Natural killer cell (primary cell): Measurements from ENCODE around the gene KPTN. TPM values are rescaled to one million over a fixed set of nuclear protein-coding genes. Genes with fewer than 3 reads are reported as not detected.

Experiments
- ATAC-seq, 3 donors: fragments of 150-1000 bp in 2 of 3; fragments of 200-7000 bp in 1 of 3; cut with Tn5 transposase; 1 replicate in 1 of 3; 2 replicates in 2 of 3; pipeline ENCODE4 v1.10.0; 2021; ENCODE audit warnings: mild to moderate bottlenecking in 2 of 3, moderate library complexity in 2 of 3
- DNase-seq, 2 donors: peaks; one replicate each; pipeline versions ENCODE4 v3.0.0 to v3.0.0-alpha.2; 2013 to 2021; ENCODE audit warnings: mixed read lengths in 1 of 2
- H3K27ac ChIP-seq: one replicate; pipeline ENCODE4 v1.5.1; 2013; ENCODE audit warnings: mild to moderate bottlenecking, low read length
- H3K27me3 ChIP-seq: one replicate; pipeline ENCODE4 v1.6.1; 2013; ENCODE audit warnings: low read length; ENCODE audit not compliant: control insufficient read depth, insufficient read depth
- H3K36me3 ChIP-seq: one replicate; pipeline ENCODE4 v1.6.1; 2013; ENCODE audit warnings: low read length; ENCODE audit not compliant: control insufficient read depth, insufficient read depth
- H3K4me1 ChIP-seq: one replicate; pipeline ENCODE4 v1.6.1; 2013; ENCODE audit warnings: low read length; ENCODE audit not compliant: control insufficient read depth, insufficient read depth
- H3K4me3 ChIP-seq: one replicate; pipeline ENCODE4 v1.5.1; 2013; ENCODE audit warnings: low read length
- H3K9me3 ChIP-seq: one replicate; pipeline ENCODE4 v1.6.1; 2013; ENCODE audit warnings: low read length; ENCODE audit not compliant: control insufficient read depth, insufficient read depth
- H3K27ac Mint-ChIP-seq, 2 donors: one replicate each; pipeline ENCODE4 v1.8.0; 2022; ENCODE audit warnings: mild to moderate bottlenecking in 2 of 2, mixed read lengths in 2 of 2, moderate library complexity in 1 of 2
- H3K27me3 Mint-ChIP-seq, 2 donors: one replicate each; pipeline ENCODE4 v1.8.0; 2022; ENCODE audit warnings: low read depth in 2 of 2, mixed read lengths in 2 of 2
- H3K36me3 Mint-ChIP-seq: one replicate; pipeline ENCODE4 v1.8.0; 2022; ENCODE audit warnings: mixed read lengths
- H3K4me1 Mint-ChIP-seq, 2 donors: one replicate each; pipeline ENCODE4 v1.8.0; 2022; ENCODE audit warnings: mixed read lengths in 2 of 2
- H3K4me3 Mint-ChIP-seq: one replicate; pipeline ENCODE4 v1.8.0; 2022; ENCODE audit warnings: mild to moderate bottlenecking, moderate library complexity, mixed read lengths
- H3K9me3 Mint-ChIP-seq, 2 donors: one replicate each; pipeline ENCODE4 v1.8.0; 2022; ENCODE audit warnings: mixed read lengths in 2 of 2
- CTCF ChIP-seq: fragments of 200-600 bp; IDR thresholded peaks from one replicate; pipeline ENCODE4 v1.8.0; 2022; ENCODE audit warnings: antibody characterized with exemption
- WGBS: methylation state at CpG from one replicate; pipeline ENCODE4 v1.1.7; 2013; ENCODE audit warnings: missing lambda C conversion rate; ENCODE audit not compliant: insufficient coverage; 5-methylcytosine and 5-hydroxymethylcytosine counted together
- intact Hi-C: fragments of 100-400 bp; cut with micrococcal nuclease; formaldehyde crosslinking; loops from one replicate; pipeline ENCODE4 v1.14.2; 2022
- total RNA-seq, 4 donors: library from RNA; stranded (reverse); fragments of 120-200 nt in 1 of 4; gene quantifications; one replicate each; pipeline versions ENCODE4 v1.2.3 to v1.2.4, GENCODE V29; 2013 to 2022

KPTN gene
- total RNA-seq, 3 donors from 2014 or later (not counting 1 experiment from before 2014, with no cell fraction given): 3.0 to 4.2 (median 3.6) TPM

- no peaks in the 10 kb centered on the region for H3K9me3 ChIP-seq
- ATAC-seq (no peak), DNase-seq (no peak)
- no peak overlapping the region for H3K4me3 ChIP-seq
- 89% methylated on average over 12 of the region's 12 CpGs for WGBS
- peaks cover 5% of the 10 kb centered on the region for H3K36me3 ChIP-seq
- H3K4me1 Mint-ChIP-seq: peaks cover 47 to 70% of the 10 kb centered on the region in 2 donors
- intact Hi-C loops: no loop called here
- peak overlapping the region in 1 of 2 donors; percentile 22 for H3K27ac Mint-ChIP-seq
- H3K27ac ChIP-seq: no peak overlapping the region
- no peak overlapping the region for H3K4me3 Mint-ChIP-seq
- peaks cover 38% of the 10 kb centered on the region for H3K4me1 ChIP-seq
- no peaks in the 10 kb centered on the region for H3K9me3 Mint-ChIP-seq
- TF ChIP-seq CTCF: no peak
- H3K36me3 Mint-ChIP-seq: no peaks in the 10 kb centered on the region
- no peaks in the 10 kb centered on the region for H3K27me3 Mint-ChIP-seq
- no peaks in the 10 kb centered on the region for H3K27me3 ChIP-seq
Measured at GRCh38 chr19:47510516-47511127, 26.6 kb upstream of the KPTN start.

GRCh38 chr19:47509973-47510372 lies 26.0 kb upstream of the KPTN start:
- Mint-ChIP-seq H3K9me3 (no peaks in the 10 kb centered on the region), H3K36me3 (no peaks in the 10 kb centered on the region), H3K27me3 (no peaks in the 10 kb centered on the region), H3K4me1 (peaks cover 46 to 67% of the 10 kb centered on the region in 2 donors), H3K4me3 (no peak overlapping the region), H3K27ac (peak overlapping the region in 1 of 2 donors; percentile 22)
- WGBS: 84% methylated on average over 8 of the region's 8 CpGs
- Histone ChIP-seq H3K4me3 (no peak overlapping the region), H3K27ac (no peak overlapping the region), H3K4me1 (peaks cover 36% of the 10 kb centered on the region), H3K27me3 (no peaks in the 10 kb centered on the region), H3K36me3 (peaks cover 5% of the 10 kb centered on the region), H3K9me3 (no peaks in the 10 kb centered on the region)
- DNase-seq (no peak), ATAC-seq (no peak)
- intact Hi-C loops: no loop called here
- no peak for TF ChIP-seq CTCF

GRCh38 chr19:47509170-47509847 lies 25.3 kb upstream of the KPTN start:
- H3K27me3 Mint-ChIP-seq: no peaks in the 10 kb centered on the region
- Histone ChIP-seq H3K9me3 (no peaks in the 10 kb centered on the region), H3K27ac (no peak overlapping the region), H3K27me3 (no peaks in the 10 kb centered on the region), H3K36me3 (peaks cover 8% of the 10 kb centered on the region), H3K4me1 (peaks cover 33% of the 10 kb centered on the region), H3K4me3 (no peak overlapping the region)
- H3K9me3 Mint-ChIP-seq: no peaks in the 10 kb centered on the region
- intact Hi-C loops: no loop called here
- 88% methylated on average over 19 of the region's 20 CpGs for WGBS
- no peak overlapping the region for H3K27ac Mint-ChIP-seq
- ATAC-seq (no peak), DNase-seq (no peak)
- H3K4me3 Mint-ChIP-seq: no peak overlapping the region
- peaks cover 40 to 64% of the 10 kb centered on the region in 2 donors for H3K4me1 Mint-ChIP-seq
- H3K36me3 Mint-ChIP-seq: no peaks in the 10 kb centered on the region
- no peak for TF ChIP-seq CTCF
